Ascending aorta (tissue), 2 donors: Measurements from ENCODE around the gene SMC6. TPM values are rescaled to one million over a fixed set of nuclear protein-coding genes. Genes with fewer than 3 reads are reported as not detected.

Experiments used
- DNase-seq, 2 donors: peaks; one replicate each; pipeline ENCODE4 v3.0.0-alpha.2; 2019; ENCODE audit warnings: low spot score in 2 of 2
- H3K27ac ChIP-seq, 2 donors: fragments of 200-600 bp; sonication (generic); one replicate each; pipeline ENCODE4 v1.5.1; 2016 to 2017; ENCODE audit warnings: mild to moderate bottlenecking in 1 of 2
- H3K27me3 ChIP-seq: fragments of 200-600 bp; sonication (generic); one replicate; pipeline ENCODE4 v1.5.1; 2017
- H3K36me3 ChIP-seq, 2 donors: fragments of 200-600 bp; sonication (generic); one replicate each; pipeline ENCODE4 v1.5.1; 2016
- H3K4me1 ChIP-seq, 2 donors: fragments of 200-600 bp; sonication (generic); one replicate each; pipeline ENCODE4 v1.5.1; 2016 to 2017; ENCODE audit warnings: mild to moderate bottlenecking in 1 of 2
- H3K4me3 ChIP-seq, 2 donors: fragments of 200-600 bp; sonication (generic); one replicate each; pipeline ENCODE4 v1.5.1; 2016 to 2017; ENCODE audit warnings: mild to moderate bottlenecking in 1 of 2
- H3K9me3 ChIP-seq, 2 donors: fragments of 200-600 bp; sonication (generic); one replicate each; pipeline ENCODE4 v1.5.1; 2016
- CTCF ChIP-seq, 3 experiments: fragments of 200-600 bp in 2 of 3; fragments of 450-650 bp in 1 of 3; sonication (generic) in 2 of 3; IDR thresholded peaks; one replicate each; pipeline ENCODE4 v1.5.1; 2016 to 2019; ENCODE audit warnings: antibody characterized with exemption in 3 of 3, mild to moderate bottlenecking in 1 of 3, moderate library complexity in 1 of 3
- intact Hi-C: fragments of 100-400 bp; cut with DNase I; formaldehyde crosslinking; loops from one replicate; pipeline ENCODE4 v1.15.1; 2023
- total RNA-seq: library from RNA; depleted of rRNA; stranded (reverse); fragments of >200 nt; gene quantifications from one replicate; pipeline ENCODE4 v1.1.0, GENCODE V29; 2016

Gene SMC6
- total RNA-seq, 1 donor from 2014 or later, result 6.2 TPM

GRCh38 chr2:17640406-17640805 lies 113.2 kb downstream of the SMC6 start:
- H3K36me3 ChIP-seq, result no peaks in the 10 kb centered on the region
- H3K27me3 ChIP-seq, result no peaks in the 10 kb centered on the region
- no peak overlapping the region for H3K4me3 ChIP-seq
- no peaks in the 10 kb centered on the region for H3K4me1 ChIP-seq
- no peak for TF ChIP-seq CTCF (IDR thresholded peaks at IDR 0.05)
- intact Hi-C loops, result no loop called here
- DNase-seq, result no peak
- H3K9me3 ChIP-seq, result no peaks in the 10 kb centered on the region
- H3K27ac ChIP-seq, result no peak overlapping the region

GRCh38 chr2:17638196-17638743 lies 115.3 kb downstream of the SMC6 start:
- intact Hi-C loops, result no loop called here
- no peak overlapping the region for H3K27ac ChIP-seq
- no peak overlapping the region for H3K4me3 ChIP-seq
- no peaks in the 10 kb centered on the region for H3K27me3 ChIP-seq
- TF ChIP-seq CTCF (IDR thresholded peaks at IDR 0.05), result no peak
- H3K4me1 ChIP-seq, result no peaks in the 10 kb centered on the region
- H3K36me3 ChIP-seq, result no peaks in the 10 kb centered on the region
- no peak for DNase-seq
- H3K9me3 ChIP-seq, result no peaks in the 10 kb centered on the region

- Histone ChIP-seq H3K27ac (no peak overlapping the region), H3K9me3 (no peaks in the 10 kb centered on the region), H3K36me3 (no peaks in the 10 kb centered on the region), H3K27me3 (no peaks in the 10 kb centered on the region), H3K4me3 (no peak overlapping the region), H3K4me1 (no peaks in the 10 kb centered on the region)
- TF ChIP-seq CTCF (IDR thresholded peaks at IDR 0.05), result no peak
- intact Hi-C loops, result no loop called here
- DNase-seq, result no peak
Observed at GRCh38 chr2:17637131-17637906, 116.3 kb downstream of the SMC6 start.

GRCh38 chr2:17636257-17636656 lies 117.4 kb downstream of the SMC6 start:
- no peaks in the 10 kb centered on the region for H3K9me3 ChIP-seq
- no peaks in the 10 kb centered on the region for H3K4me1 ChIP-seq
- no peak overlapping the region for H3K27ac ChIP-seq
- TF ChIP-seq CTCF (IDR thresholded peaks at IDR 0.05), result no peak
- DNase-seq, result no peak
- intact Hi-C loops, result no loop called here
- no peak overlapping the region for H3K4me3 ChIP-seq
- no peaks in the 10 kb centered on the region for H3K36me3 ChIP-seq
- no peaks in the 10 kb centered on the region for H3K27me3 ChIP-seq

DNA sequence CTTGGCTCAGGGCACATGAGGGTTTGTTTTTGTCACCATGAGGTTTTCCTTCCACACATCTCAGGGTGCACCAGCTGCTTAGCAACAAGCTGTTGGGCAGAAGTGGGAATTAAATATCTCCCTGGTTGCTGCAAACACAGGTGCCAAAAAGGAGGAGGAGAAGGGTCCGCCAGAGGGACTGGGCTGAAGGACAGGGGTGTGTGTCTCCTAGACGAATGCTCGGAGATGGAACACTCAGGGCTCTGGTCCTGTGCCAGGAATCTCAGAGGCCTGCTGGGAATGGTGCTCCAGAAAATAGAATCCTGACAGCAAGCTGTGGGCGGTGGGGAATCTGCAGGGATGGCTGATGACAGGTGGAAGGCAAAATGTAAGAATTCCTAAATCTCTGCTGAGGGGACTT lies 118.6 kb downstream of the SMC6 start:
- DNase-seq, result no peak
- H3K9me3 ChIP-seq, result no peaks in the 10 kb centered on the region
- TF ChIP-seq CTCF (IDR thresholded peaks at IDR 0.05), result no peak
- H3K27me3 ChIP-seq, result no peaks in the 10 kb centered on the region
- no peak overlapping the region for H3K27ac ChIP-seq
- intact Hi-C loops, result no loop called here
- H3K4me1 ChIP-seq, result no peaks in the 10 kb centered on the region
- H3K36me3 ChIP-seq, result no peaks in the 10 kb centered on the region
- H3K4me3 ChIP-seq, result no peak overlapping the region
